ENCODE measurements around the gene ROCK2. TPM values are rescaled to one million over a fixed set of nuclear protein-coding genes. Genes with fewer than 3 reads are reported as not detected.

The ROCK2 gene
- total and polyA plus RNA-seq, 2 of the 13 experiments (the other 11 are each of a cell fraction or from before 2014, with no cell fraction given): 38.1 to 119 TPM

DNA sequence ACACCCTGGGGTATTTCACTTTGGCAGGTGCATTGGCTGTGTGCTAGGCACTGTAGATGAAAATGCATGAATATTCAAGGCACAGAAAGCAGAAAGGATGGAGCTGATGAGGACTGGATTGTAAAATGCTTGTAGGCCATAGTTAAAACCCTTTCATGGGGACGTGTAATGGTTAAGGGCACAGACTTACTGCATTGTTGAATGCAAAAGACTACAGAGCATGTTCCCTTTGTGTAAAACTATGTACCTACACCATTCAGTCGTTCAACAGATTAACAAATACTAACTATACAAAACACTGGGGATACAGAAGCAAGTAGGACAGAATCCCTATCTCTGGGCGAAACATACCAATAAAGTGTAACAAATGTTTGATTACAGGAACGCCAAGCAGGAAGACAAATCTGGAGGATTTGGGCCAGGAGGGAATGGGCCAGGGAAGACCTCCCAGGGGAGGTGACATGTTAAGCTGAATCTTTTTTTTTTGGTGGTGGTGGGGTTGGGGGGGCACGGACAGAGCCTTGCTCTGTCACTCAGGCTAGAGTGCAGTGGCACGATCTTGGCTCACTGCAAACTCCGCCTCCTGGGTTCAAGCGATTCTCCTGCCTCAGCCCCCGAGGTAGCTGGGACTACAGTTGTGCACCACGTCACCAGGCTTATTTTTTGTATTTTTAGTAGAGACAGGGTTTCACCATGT, 19.6 kb upstream of the ROCK2 start (continued):
- TF ChIP-seq, protein P1, sequence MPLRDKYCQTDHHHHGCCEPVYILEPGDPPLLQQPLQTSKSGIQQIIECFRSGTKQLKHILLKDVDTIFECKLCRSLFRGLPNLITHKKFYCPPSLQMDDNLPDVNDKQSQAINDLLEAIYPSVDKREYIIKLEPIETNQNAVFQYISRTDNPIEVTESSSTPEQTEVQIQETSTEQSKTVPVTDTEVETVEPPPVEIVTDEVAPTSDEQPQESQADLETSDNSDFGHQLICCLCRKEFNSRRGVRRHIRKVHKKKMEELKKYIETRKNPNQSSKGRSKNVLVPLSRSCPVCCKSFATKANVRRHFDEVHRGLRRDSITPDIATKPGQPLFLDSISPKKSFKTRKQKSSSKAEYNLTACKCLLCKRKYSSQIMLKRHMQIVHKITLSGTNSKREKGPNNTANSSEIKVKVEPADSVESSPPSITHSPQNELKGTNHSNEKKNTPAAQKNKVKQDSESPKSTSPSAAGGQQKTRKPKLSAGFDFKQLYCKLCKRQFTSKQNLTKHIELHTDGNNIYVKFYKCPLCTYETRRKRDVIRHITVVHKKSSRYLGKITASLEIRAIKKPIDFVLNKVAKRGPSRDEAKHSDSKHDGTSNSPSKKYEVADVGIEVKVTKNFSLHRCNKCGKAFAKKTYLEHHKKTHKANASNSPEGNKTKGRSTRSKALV (CRISPR knock-in tag; IDR thresholded peaks at IDR 0.05): no peak
- TF ChIP-seq, protein P2, sequence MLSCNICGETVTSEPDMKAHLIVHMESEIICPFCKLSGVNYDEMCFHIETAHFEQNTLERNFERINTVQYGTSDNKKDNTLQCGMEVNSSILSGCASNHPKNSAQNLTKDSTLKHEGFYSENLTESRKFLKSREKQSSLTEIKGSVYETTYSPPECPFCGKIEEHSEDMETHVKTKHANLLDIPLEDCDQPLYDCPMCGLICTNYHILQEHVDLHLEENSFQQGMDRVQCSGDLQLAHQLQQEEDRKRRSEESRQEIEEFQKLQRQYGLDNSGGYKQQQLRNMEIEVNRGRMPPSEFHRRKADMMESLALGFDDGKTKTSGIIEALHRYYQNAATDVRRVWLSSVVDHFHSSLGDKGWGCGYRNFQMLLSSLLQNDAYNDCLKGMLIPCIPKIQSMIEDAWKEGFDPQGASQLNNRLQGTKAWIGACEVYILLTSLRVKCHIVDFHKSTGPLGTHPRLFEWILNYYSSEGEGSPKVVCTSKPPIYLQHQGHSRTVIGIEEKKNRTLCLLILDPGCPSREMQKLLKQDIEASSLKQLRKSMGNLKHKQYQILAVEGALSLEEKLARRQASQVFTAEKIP (CRISPR knock-in tag; IDR thresholded peaks at IDR 0.05; ENCODE audit: borderline replicate concordance): no peak
- TF ChIP-seq, protein P3, sequence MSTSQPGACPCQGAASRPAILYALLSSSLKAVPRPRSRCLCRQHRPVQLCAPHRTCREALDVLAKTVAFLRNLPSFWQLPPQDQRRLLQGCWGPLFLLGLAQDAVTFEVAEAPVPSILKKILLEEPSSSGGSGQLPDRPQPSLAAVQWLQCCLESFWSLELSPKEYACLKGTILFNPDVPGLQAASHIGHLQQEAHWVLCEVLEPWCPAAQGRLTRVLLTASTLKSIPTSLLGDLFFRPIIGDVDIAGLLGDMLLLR (CRISPR knock-in tag; IDR thresholded peaks at IDR 0.05): no peak
- TF ChIP-seq, protein P4, sequence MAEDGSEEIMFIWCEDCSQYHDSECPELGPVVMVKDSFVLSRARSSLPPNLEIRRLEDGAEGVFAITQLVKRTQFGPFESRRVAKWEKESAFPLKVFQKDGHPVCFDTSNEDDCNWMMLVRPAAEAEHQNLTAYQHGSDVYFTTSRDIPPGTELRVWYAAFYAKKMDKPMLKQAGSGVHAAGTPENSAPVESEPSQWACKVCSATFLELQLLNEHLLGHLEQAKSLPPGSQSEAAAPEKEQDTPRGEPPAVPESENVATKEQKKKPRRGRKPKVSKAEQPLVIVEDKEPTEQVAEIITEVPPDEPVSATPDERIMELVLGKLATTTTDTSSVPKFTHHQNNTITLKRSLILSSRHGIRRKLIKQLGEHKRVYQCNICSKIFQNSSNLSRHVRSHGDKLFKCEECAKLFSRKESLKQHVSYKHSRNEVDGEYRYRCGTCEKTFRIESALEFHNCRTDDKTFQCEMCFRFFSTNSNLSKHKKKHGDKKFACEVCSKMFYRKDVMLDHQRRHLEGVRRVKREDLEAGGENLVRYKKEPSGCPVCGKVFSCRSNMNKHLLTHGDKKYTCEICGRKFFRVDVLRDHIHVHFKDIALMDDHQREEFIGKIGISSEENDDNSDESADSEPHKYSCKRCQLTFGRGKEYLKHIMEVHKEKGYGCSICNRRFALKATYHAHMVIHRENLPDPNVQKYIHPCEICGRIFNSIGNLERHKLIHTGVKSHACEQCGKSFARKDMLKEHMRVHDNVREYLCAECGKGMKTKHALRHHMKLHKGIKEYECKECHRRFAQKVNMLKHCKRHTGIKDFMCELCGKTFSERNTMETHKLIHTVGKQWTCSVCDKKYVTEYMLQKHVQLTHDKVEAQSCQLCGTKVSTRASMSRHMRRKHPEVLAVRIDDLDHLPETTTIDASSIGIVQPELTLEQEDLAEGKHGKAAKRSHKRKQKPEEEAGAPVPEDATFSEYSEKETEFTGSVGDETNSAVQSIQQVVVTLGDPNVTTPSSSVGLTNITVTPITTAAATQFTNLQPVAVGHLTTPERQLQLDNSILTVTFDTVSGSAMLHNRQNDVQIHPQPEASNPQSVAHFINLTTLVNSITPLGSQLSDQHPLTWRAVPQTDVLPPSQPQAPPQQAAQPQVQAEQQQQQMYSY (CRISPR knock-in tag; IDR thresholded peaks at IDR 0.05): no peak
- TF ChIP-seq CBX1 (IDR thresholded peaks at IDR 0.05; ENCODE audit: low read depth) (no peak), YEATS2 (CRISPR knock-in tag; IDR thresholded peaks at IDR 0.05; ENCODE audit: borderline replicate concordance) (no peak), ZNF775 (CRISPR knock-in tag; IDR thresholded peaks at IDR 0.05; ENCODE audit: borderline replicate concordance) (no peak), ZEB1 (IDR thresholded peaks at IDR 0.05; ENCODE audit: insufficient replicate concordance, low read depth) (no peak), ZNF761 (CRISPR knock-in tag; conservative IDR thresholded peaks at IDR 0.05) (no peak), RARA (CRISPR knock-in tag; IDR thresholded peaks at IDR 0.05) (no peak; the same call in 1 of the 2 replicates)
- TF ChIP-seq, protein P5, sequence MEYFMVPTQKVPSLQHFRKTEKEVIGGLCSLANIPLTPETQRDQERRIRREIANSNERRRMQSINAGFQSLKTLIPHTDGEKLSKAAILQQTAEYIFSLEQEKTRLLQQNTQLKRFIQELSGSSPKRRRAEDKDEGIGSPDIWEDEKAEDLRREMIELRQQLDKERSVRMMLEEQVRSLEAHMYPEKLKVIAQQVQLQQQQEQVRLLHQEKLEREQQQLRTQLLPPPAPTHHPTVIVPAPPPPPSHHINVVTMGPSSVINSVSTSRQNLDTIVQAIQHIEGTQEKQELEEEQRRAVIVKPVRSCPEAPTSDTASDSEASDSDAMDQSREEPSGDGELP (IDR thresholded peaks at IDR 0.05; ENCODE audit: borderline replicate concordance, low read depth): no peak
- TF ChIP-seq, protein P6, sequence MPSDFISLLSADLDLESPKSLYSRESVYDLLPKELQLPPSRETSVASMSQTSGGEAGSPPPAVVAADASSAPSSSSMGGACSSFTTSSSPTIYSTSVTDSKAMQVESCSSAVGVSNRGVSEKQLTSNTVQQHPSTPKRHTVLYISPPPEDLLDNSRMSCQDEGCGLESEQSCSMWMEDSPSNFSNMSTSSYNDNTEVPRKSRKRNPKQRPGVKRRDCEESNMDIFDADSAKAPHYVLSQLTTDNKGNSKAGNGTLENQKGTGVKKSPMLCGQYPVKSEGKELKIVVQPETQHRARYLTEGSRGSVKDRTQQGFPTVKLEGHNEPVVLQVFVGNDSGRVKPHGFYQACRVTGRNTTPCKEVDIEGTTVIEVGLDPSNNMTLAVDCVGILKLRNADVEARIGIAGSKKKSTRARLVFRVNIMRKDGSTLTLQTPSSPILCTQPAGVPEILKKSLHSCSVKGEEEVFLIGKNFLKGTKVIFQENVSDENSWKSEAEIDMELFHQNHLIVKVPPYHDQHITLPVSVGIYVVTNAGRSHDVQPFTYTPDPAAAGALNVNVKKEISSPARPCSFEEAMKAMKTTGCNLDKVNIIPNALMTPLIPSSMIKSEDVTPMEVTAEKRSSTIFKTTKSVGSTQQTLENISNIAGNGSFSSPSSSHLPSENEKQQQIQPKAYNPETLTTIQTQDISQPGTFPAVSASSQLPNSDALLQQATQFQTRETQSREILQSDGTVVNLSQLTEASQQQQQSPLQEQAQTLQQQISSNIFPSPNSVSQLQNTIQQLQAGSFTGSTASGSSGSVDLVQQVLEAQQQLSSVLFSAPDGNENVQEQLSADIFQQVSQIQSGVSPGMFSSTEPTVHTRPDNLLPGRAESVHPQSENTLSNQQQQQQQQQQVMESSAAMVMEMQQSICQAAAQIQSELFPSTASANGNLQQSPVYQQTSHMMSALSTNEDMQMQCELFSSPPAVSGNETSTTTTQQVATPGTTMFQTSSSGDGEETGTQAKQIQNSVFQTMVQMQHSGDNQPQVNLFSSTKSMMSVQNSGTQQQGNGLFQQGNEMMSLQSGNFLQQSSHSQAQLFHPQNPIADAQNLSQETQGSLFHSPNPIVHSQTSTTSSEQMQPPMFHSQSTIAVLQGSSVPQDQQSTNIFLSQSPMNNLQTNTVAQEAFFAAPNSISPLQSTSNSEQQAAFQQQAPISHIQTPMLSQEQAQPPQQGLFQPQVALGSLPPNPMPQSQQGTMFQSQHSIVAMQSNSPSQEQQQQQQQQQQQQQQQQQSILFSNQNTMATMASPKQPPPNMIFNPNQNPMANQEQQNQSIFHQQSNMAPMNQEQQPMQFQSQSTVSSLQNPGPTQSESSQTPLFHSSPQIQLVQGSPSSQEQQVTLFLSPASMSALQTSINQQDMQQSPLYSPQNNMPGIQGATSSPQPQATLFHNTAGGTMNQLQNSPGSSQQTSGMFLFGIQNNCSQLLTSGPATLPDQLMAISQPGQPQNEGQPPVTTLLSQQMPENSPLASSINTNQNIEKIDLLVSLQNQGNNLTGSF (CRISPR knock-in tag; IDR thresholded peaks at IDR 0.05): no peak
- TF ChIP-seq, protein P7, sequence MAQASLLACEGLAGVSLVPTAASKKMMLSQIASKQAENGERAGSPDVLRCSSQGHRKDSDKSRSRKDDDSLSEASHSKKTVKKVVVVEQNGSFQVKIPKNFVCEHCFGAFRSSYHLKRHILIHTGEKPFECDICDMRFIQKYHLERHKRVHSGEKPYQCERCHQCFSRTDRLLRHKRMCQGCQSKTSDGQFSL (CRISPR knock-in tag; IDR thresholded peaks at IDR 0.05): peak; percentile 93

Data from HepG2 (cell line).